B cell (primary cell): ENCODE data around the gene MAN2A1. TPM values are rescaled to one million over a fixed set of nuclear protein-coding genes. Genes with fewer than 3 reads are reported as not detected.

Experiments used
- ATAC-seq: fragments of 200-7000 bp; cut with Tn5 transposase; one replicate; pipeline ENCODE4 v1.10.0; 2021; ENCODE audit warnings: low read depth, mild to moderate bottlenecking, moderate number of reproducible peaks, moderate library complexity
- CTCF ChIA-PET: fragments of 350-600 bp; sonication (Branson Sonifier 250); formaldehyde crosslinking; loops from one replicate; lab custom pipeline; 2021; ENCODE audit warnings: antibody characterized with exemption, inconsistent platforms; lab: Charles Lee
- POLR2A ChIA-PET: fragments of 350-600 bp; sonication (Branson Sonifier 250); formaldehyde crosslinking; loops from one replicate; lab custom pipeline; 2021; ENCODE audit warnings: antibody characterized with exemption; lab: Charles Lee
- DNase-seq: peaks from one replicate; pipeline ENCODE4 v3.0.0; 2013
- H2AFZ ChIP-seq: 2 replicates; pipeline ENCODE4 v1.6.1; 2012; ENCODE audit warnings: mild to moderate bottlenecking, low read depth, low read length; ENCODE audit not compliant: insufficient read depth, poor library complexity, severe bottlenecking
- H3K27ac ChIP-seq, 2 donors: 1 replicate in 1 of 2; 2 replicates in 1 of 2; pipeline ENCODE4 v1.5.1; 2012 to 2013; ENCODE audit warnings: low read length in 2 of 2, mild to moderate bottlenecking in 2 of 2, moderate library complexity in 1 of 2
- H3K27me3 ChIP-seq, 4 experiments: fragments of 200-600 bp in 1 of 4; sonication (generic) in 1 of 4; replicated peaks in 1 of 4; 1 replicate in 2 of 4; 2 replicates in 2 of 4; pipeline versions ENCODE4 v1.6.1 to v1.7.0; 2013 to 2016; ENCODE audit warnings: low read length in 3 of 4, mild to moderate bottlenecking in 2 of 4, mixed read lengths in 1 of 4, moderate library complexity in 1 of 4; ENCODE audit not compliant: insufficient read depth in 4 of 4, control insufficient read depth in 3 of 4; ENCODE audit errors: control extremely low read depth in 1 of 4
- H3K36me3 ChIP-seq, 2 experiments: replicated peaks in 1 of 2; 1 replicate in 1 of 2; 2 replicates in 1 of 2; pipeline versions ENCODE4 v1.6.1 to v1.7.1; 2013; ENCODE audit warnings: low read length in 1 of 2; ENCODE audit not compliant: insufficient read depth in 2 of 2, control insufficient read depth in 1 of 2; ENCODE audit errors: control extremely low read depth in 1 of 2, extremely low read depth in 1 of 2
- H3K4me1 ChIP-seq, 2 donors: fragments of 200-600 bp in 1 of 2; sonication (generic) in 1 of 2; 1 replicate in 1 of 2; 2 replicates in 1 of 2; pipeline versions ENCODE4 v1.5.1 to v1.6.1; 2013 to 2017; ENCODE audit warnings: low read length in 2 of 2; ENCODE audit not compliant: control insufficient read depth in 2 of 2, insufficient read depth in 2 of 2
- H3K4me2 ChIP-seq: replicated peaks from 2 replicates; pipeline ENCODE3; 2012; ENCODE audit warnings: mild to moderate bottlenecking, low read depth, low read length; ENCODE audit not compliant: poor library complexity, severe bottlenecking
- H3K4me3 ChIP-seq, 5 experiments: fragments of 200-600 bp in 1 of 5; sonication (generic) in 1 of 5; 1 replicate in 3 of 5; 2 replicates in 2 of 5; pipeline versions ENCODE4 v1.5.1 to v1.7.0; 2011 to 2016; ENCODE audit warnings: low read length in 4 of 5, mild to moderate bottlenecking in 4 of 5, low read depth in 2 of 5, control low read depth in 1 of 5, moderate library complexity in 1 of 5; ENCODE audit not compliant: insufficient read depth in 1 of 5; ENCODE audit errors: control extremely low read depth in 1 of 5, extremely low read depth in 1 of 5
- H3K79me2 ChIP-seq: fragments of 200-600 bp; sonication (generic); one replicate; pipeline ENCODE4 v1.6.0; 2016; ENCODE audit warnings: low read length; ENCODE audit not compliant: control insufficient read depth, insufficient read depth
- H3K9ac ChIP-seq: fragments of 200-600 bp; sonication (generic); 2 replicates; pipeline ENCODE4 v1.6.1; 2017; ENCODE audit warnings: mild to moderate bottlenecking, low read length, moderate library complexity
- H3K9me3 ChIP-seq, 3 donors: one replicate each; pipeline versions ENCODE4 v1.6.1 to v1.7.1; 2013; ENCODE audit warnings: low read length in 2 of 3; ENCODE audit not compliant: control insufficient read depth in 2 of 3, insufficient read depth in 1 of 3; ENCODE audit errors: control extremely low read depth in 1 of 3
- H4K20me1 ChIP-seq: 2 replicates; pipeline ENCODE4 v1.6.0; 2012; ENCODE audit warnings: mild to moderate bottlenecking, low read length; ENCODE audit not compliant: insufficient read depth, control insufficient read depth, poor library complexity, severe bottlenecking
- H3K27ac Mint-ChIP-seq: one replicate; pipeline ENCODE4 v1.8.0; 2021; ENCODE audit warnings: mixed read lengths
- H3K27me3 Mint-ChIP-seq: one replicate; pipeline ENCODE4 v1.8.0; 2021; ENCODE audit warnings: mixed read lengths
- H3K4me1 Mint-ChIP-seq: one replicate; pipeline ENCODE4 v1.8.0; 2021; ENCODE audit warnings: mixed read lengths
- H3K4me3 Mint-ChIP-seq: one replicate; pipeline ENCODE4 v1.8.0; 2021; ENCODE audit warnings: mixed read lengths
- H3K9me3 Mint-ChIP-seq: one replicate; pipeline ENCODE4 v1.8.0; 2022; ENCODE audit warnings: mixed read lengths; ENCODE audit not compliant: insufficient read depth
- EZH2 ChIP-seq: IDR thresholded peaks from 2 replicates; pipeline ENCODE4 v1.6.1; 2012; ENCODE audit warnings: borderline replicate concordance, low read depth, mild to moderate bottlenecking, moderate library complexity, low read length; ENCODE audit not compliant: insufficient read depth, poor library complexity, severe bottlenecking
- WGBS: methylation state at CpG from one replicate; pipeline ENCODE4 v1.1.5; 2013; ENCODE audit warnings: missing lambda C conversion rate; ENCODE audit not compliant: insufficient coverage; 5-methylcytosine and 5-hydroxymethylcytosine counted together
- intact Hi-C: fragments of 100-400 bp; cut with micrococcal nuclease; formaldehyde crosslinking; loops from one replicate; pipeline ENCODE4 v1.10.0; 2022
- polyA plus RNA-seq: library from polyadenylated mRNA; depleted of rRNA; stranded (reverse); fragments of >200 nt; gene quantifications from 2 replicates; pipeline ENCODE4 v1.2.3, GENCODE V29; 2012
- total RNA-seq, 2 donors: library from RNA; stranded (reverse); fragments of 120-200 nt in 1 of 2; gene quantifications; 1 replicate in 1 of 2; 2 replicates in 1 of 2; pipeline versions ENCODE4 v1.2.3 to v1.2.4, GENCODE V29; 2013 to 2022
- TF ChIP-seq, protein P1 (sequence below): fragments of 200-600 bp; IDR thresholded peaks from one replicate; pipeline ENCODE4 v1.8.0; 2022; ENCODE audit warnings: antibody characterized with exemption, mild to moderate bottlenecking

Gene MAN2A1
- total and polyA plus RNA-seq, 2 donors (not counting 1 experiment from before 2014, with no cell fraction given), result 12.7 to 55.0 TPM

DNA sequence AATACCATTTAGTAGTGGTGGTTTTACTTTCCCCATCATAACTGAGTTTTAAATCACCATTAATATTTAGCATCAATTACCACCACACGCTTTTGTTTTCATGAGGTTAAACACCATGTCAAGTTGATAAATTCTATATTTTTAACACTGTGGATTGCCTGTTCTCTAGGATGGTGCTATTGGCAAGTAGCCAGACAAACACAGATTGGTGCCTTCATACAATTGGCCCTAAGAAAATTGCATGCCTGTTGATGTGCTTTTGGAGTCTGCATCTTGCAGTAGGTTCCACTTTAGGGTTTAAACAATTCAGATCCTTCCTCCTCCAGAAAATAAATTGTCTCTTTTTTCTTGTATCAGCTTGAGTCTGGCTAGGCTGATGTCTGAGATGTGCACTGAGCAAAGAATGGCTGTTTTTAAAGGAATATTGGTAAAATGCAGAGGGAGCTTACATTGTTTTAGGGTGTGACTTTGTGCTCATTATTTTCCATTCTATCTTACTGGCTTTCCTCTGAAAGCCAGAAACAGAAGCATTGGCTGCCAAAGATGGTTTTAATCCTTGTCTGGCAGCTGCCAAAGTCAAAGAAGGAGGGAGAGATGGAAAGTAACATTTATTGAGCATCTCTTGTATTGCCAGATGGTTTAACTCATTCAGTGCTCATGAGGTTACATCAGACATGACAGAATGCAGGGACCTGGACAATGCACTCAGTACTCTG, 19.6 kb upstream of the MAN2A1 start:
- H3K27me3 ChIP-seq, result peaks cover 0 to 19% (median 7%) of the 10 kb centered on the region in 4 experiments
- no peaks in the 10 kb centered on the region for H3K4me1 ChIP-seq
- no peaks in the 10 kb centered on the region for H3K9me3 Mint-ChIP-seq
- no peaks in the 10 kb centered on the region for H3K36me3 ChIP-seq
- no peak overlapping the region for H3K4me2 ChIP-seq
- intact Hi-C loops, result no loop called here
- POLR2A ChIA-PET, result no interaction called here
- DNase-seq (no peak), ATAC-seq (no peak)
- no peaks in the 10 kb centered on the region for H3K9me3 ChIP-seq
- no peak overlapping the region for H2AFZ ChIP-seq
- WGBS, result no CpG with 5 or more reads among the region's 1 CpG
- no peak overlapping the region for H3K27ac ChIP-seq
- no peaks in the 10 kb centered on the region for H3K79me2 ChIP-seq
- no peak overlapping the region for H3K9ac ChIP-seq
- H3K4me1 Mint-ChIP-seq, result no peaks in the 10 kb centered on the region
- H3K27ac Mint-ChIP-seq, result no peak overlapping the region
- H3K4me3 Mint-ChIP-seq, result no peak overlapping the region
- H3K4me3 ChIP-seq, result no peak overlapping the region
- TF ChIP-seq EZH2, result no peak
- TF ChIP-seq, protein P1, sequence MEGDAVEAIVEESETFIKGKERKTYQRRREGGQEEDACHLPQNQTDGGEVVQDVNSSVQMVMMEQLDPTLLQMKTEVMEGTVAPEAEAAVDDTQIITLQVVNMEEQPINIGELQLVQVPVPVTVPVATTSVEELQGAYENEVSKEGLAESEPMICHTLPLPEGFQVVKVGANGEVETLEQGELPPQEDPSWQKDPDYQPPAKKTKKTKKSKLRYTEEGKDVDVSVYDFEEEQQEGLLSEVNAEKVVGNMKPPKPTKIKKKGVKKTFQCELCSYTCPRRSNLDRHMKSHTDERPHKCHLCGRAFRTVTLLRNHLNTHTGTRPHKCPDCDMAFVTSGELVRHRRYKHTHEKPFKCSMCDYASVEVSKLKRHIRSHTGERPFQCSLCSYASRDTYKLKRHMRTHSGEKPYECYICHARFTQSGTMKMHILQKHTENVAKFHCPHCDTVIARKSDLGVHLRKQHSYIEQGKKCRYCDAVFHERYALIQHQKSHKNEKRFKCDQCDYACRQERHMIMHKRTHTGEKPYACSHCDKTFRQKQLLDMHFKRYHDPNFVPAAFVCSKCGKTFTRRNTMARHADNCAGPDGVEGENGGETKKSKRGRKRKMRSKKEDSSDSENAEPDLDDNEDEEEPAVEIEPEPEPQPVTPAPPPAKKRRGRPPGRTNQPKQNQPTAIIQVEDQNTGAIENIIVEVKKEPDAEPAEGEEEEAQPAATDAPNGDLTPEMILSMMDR, result no peak
- CTCF ChIA-PET, result no interaction called here
- H4K20me1 ChIP-seq, result no peaks in the 10 kb centered on the region
- peaks cover 37% of the 10 kb centered on the region for H3K27me3 Mint-ChIP-seq

DNA sequence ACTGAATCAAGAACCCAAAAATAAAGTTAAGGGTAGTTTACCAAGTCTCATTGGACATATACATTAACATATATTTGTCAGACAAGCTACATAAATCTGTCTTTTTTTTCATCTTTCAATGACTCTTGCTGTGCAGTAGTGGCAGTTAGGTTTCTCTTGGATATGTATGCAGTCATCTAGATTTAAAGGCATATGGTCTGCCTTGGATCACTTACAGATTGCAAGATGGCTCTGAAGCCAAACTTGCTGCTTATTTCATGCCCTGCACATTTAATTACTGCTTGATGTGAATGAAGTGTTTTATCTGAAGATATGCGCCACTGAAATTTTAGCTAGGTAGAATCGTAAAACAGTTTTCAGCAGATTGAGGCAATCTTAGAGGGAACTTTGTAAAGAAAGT, 18.6 kb upstream of the MAN2A1 start:
- Histone ChIP-seq H3K27ac (no peak overlapping the region), H2AFZ (no peak overlapping the region), H4K20me1 (no peaks in the 10 kb centered on the region), H3K36me3 (no peaks in the 10 kb centered on the region), H3K9ac (no peak overlapping the region), H3K79me2 (no peaks in the 10 kb centered on the region), H3K4me3 (no peak overlapping the region), H3K9me3 (no peaks in the 10 kb centered on the region), H3K27me3 (peaks cover 0 to 19% (median 11%) of the 10 kb centered on the region in 4 experiments), H3K4me2 (no peak overlapping the region), H3K4me1 (no peaks in the 10 kb centered on the region)
- peaks cover 45% of the 10 kb centered on the region for H3K27me3 Mint-ChIP-seq
- WGBS, result 100% methylated on average over 1 of the region's 2 CpGs
- POLR2A ChIA-PET, result no interaction called here
- intact Hi-C loops, result no loop called here
- DNase-seq (no peak), ATAC-seq (no peak)
- no peak for TF ChIP-seq EZH2
- TF ChIP-seq, protein P1, result no peak
- CTCF ChIA-PET, result no interaction called here
- H3K27ac Mint-ChIP-seq, result no peak overlapping the region
- no peaks in the 10 kb centered on the region for H3K4me1 Mint-ChIP-seq
- no peak overlapping the region for H3K4me3 Mint-ChIP-seq
- H3K9me3 Mint-ChIP-seq, result no peaks in the 10 kb centered on the region
